DMS53 (cell line): ENCODE measurements around the gene TMPRSS11B.

Experiments used
- DNase-seq: peaks from one replicate; lab custom pipeline; 2025; lab: John Stamatoyannopoulos, UW

Gene TMPRSS11B, protein sequence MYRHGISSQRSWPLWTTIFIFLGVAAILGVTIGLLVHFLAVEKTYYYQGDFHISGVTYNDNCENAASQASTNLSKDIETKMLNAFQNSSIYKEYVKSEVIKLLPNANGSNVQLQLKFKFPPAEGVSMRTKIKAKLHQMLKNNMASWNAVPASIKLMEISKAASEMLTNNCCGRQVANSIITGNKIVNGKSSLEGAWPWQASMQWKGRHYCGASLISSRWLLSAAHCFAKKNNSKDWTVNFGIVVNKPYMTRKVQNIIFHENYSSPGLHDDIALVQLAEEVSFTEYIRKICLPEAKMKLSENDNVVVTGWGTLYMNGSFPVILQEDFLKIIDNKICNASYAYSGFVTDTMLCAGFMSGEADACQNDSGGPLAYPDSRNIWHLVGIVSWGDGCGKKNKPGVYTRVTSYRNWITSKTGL

DNA sequence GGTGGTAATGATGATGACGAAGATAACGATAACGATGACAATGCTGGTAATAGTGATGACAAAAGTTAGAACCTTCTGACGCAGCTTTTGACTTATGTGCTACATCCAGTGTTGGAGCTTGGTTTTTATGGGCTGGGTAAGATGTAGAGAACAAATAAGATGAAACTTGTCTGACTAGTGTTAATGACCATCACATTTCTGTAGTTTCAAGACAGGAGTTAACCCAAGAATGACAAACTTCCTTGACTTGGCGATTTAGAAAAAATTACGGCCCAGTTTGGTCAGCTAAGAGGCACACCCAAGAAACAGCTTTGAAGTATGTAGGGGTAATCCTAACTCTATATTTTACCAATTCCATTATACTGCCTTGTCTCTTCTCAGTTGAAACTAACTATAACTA, at the start of gene TMPRSS11B:
Gene TMPRSS11B, minus strand, starts transcription at position 101 of the 400 bp plus-strand sequence. CDS start 136 bp downstream, outside the sequence.
- DNase-seq = no peak

DNA sequence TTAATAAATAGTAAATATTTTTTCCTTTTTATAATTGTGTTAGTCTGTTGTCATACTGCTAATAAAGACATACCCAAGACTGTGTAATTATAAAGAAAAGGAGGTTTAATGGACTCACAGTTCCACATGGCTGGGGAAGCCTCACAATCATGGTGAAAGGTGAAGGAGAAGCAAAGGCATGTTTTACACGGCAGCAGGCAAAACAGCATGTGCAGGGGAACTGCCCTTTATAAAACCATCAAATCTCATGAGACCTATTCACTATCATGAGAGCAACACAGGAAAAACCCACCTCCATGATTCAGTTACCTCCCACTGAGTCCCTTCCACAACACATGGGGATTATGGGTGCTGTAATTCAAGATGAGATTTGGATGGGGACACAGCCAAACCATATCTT, 45.8 kb upstream of the TMPRSS11B start:
- DNase-seq = no peak

DNA sequence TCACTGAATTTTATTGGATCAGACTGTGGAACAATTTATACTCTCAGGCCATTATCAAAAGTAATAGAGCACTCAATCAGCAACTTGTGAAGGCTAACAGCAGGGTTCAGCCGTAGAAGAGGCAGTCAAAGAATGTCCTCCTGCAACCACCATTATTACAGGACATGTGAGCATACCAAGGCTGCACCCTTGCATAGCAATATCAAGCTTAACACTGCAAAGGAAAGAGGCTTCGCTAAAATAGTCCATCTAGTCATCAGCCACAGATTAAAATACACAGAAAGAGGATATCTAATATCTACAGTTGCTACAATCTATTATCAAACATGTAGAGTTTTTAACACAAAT, 42.9 kb upstream of the TMPRSS11B start:
- DNase-seq = no peak

DNA sequence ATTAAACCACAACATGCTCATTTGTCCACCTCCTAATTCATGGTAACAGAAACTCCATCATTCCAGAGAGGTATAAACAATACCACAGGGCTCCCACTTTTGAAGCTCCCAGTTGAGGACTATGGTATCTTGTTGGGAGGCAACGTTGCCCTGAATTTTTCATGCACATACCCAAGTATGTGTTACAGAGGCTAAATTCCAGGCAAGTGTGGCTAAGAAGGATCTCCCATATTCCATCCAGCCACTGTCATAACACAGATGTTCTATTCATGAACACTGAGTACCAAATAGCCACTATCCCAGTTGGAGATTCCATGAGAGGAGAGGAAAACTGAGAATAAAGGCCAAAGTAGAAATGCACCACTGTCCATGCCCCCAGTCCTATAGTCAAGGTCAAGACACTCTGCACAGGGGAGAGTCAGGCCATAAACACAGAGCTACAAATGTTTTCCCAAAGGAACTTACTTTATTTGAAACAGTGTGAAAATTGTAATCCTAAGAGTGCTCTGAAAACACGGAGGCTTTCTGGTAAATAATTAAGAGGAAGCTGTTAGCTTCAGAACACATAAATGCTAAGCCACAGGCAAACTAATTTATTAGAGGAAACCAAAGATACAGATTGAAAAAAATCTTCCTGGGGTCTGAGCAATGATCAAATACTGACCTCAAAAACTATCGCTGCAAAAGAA, 42.4 kb upstream of the TMPRSS11B start:
- DNase-seq = no peak

DNA sequence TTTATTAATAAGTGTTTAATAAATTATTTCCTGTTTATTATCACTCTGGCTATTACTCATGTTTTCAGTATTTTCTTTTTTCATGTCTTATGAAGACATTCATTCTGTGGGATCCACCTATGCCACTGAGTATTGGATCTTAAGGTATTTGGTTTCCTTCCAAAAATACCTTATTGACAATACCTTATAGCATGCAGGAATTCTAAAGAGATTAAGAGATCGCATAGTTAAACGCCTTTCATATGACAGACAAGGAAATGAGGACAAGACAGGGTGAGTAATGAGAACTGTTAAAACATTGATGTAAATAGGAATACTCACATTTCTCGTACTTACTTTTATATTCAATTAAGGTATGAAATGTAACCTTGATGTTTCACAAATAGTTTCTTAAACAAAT, 38.2 kb upstream of the TMPRSS11B start:
- no peak for DNase-seq

DNA sequence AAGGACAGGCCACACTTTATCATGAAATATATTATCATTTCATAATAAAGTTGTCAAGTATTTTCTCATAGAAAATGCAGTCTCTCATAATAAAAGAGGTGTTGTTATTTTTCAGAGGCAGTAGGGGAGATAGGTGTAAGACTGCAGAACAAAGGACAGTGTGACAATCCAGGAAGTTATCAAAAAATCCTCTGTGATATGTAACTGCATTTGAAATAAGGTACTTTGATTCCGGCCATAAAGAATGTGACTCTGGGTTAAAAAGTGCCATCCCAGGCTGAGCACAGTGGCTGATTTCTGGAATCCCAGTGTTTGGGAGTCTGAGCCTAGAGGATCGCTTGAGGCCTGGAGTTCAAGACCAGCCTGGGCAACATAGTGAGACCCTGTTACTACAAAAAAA, 37.6 kb upstream of the TMPRSS11B start:
- DNase-seq = no peak

DNA sequence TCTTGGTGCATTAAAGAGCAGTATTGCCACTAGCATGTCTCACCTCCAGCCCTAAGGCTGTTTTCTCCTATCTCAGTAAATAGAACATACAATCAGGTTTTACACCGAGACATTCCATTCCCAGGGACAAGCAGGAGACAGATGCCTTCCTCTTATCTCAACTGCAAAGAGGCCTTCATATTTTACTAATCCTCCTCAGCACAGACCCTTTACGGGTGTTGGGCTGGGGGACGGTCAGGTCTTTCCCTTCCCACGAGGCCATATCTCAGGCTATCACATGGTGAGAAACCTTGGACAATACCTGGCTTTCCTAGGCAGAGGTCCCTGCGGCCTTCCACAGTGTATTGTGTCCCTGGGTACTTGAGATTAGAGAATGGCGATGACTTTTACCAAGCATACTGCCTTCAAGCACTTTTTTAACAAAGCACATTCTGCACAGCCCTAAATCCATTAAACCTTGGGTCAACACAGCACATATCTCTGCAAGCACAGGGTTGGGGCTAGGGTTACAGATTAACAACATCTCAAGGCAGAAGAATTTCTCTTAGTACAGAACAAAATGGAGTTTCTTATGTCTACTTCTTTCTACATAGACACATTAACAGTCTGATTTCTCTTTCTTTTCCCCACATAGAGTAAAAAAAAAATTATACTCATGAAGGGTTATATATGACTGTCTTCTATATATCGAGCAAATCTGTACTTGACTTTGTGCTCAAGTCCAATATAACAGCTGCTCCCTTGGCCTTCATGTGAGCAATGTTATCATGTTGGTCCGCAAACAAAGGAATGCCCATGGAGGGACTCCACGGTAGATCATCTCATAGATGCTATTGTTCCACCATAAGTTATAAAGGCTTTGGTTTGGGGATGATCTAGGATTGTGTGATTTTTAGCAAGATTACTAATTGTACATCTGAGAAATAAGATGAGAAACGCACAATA, 36.6 kb upstream of the TMPRSS11B start:
- peak; percentile 53 for DNase-seq

DNA sequence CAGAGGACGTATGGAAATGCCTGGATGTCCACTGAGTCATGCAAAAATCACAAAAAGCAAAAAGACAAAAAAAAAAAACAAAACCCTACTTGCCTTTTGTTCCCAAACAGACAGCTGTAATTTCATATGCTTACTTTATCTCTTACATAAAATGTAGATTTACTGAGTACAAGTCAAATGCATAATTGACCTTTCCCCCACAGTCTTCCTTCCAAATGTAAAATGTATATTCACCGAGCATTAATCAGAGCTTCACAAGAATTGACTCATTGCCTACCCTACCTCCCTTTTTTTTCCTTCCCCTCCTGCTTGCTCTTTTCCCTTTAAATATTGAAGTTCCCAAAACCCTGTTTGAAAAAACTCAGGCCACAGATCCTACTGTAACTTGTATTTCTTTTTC, 32.5 kb upstream of the TMPRSS11B start:
- no peak for DNase-seq

DNA sequence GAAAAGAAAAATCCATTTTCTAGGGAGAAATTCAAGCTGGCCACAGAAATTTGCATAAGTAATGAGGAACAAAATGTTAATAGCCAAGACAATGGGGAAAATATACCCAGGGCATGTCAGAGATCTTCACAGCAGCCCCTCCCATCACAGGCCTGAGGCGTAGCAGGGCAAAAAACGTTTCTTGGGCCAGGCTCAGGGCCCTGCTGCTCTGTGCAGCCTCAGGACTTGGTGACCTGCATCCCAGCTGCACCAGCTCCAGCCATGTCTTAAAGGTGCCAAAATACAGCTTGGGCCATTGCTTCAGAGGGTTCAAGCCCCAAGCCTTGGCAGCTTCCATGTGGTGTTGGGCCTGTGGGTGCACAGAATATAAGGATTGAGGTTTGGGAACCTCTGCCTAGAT, 32.1 kb upstream of the TMPRSS11B start:
- no peak for DNase-seq

DNA sequence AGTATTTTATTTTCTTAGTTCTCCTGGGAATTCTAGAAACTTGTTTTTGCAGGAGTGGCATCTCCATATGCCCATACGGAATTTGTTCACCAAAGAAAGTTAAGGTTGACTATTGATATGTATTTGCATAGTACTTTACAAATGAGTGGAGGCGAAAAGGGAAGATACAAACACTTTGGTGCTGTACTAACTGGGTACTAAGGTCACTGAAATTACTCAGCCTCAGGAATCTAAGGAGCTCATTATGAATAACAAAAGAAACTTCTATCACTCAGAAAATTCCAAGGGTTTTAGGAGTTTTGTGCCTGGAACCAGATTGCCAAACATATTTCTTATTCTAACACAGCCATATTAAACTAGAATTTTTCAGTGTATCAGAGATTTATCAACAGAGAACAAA, 27.4 kb upstream of the TMPRSS11B start:
- DNase-seq = no peak

DNA sequence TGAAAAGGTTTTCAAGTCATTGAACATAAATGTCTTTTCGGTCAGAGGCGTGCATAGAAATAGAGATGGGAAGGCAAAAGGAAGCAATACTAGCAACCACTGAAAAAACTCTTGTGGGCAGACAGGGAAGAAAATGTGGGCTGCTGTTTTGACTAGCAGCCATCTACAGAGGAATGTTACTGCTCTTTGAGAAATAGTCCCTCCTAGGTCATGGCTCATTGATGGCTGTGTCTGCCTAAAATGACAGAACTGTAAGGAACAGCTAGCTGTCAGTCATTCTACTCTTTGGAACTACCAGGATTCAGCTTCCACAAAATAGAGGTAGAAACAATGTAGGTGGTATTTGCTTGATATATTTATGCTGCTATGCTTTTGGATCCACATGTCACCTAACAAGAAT, 26.9 kb upstream of the TMPRSS11B start:
- no peak for DNase-seq

DNA sequence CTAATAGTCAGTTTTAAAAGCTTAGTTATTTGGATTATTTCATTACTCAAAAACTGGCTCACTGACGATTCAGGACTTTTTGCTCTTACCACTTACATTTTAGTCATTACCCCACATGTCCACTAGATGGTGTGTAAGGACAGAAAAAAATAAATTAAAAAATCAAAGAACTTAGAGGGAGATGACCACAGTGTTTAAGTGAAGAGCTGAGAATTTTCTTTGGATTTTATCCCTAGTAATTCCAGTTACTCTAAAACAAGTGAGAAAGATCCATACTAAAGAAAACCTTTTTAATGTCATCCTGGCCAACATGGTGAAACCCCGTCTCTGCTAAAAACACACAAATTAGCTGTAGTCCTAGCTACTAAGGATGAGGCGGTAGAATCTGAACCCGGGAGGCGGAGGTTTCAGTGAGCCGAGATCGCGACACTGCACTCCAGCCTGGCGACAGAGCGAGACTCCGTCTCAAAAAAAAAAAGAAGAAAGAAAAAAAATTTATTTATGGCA, 26.4 kb upstream of the TMPRSS11B start:
- peak; percentile 57 for DNase-seq

DNA sequence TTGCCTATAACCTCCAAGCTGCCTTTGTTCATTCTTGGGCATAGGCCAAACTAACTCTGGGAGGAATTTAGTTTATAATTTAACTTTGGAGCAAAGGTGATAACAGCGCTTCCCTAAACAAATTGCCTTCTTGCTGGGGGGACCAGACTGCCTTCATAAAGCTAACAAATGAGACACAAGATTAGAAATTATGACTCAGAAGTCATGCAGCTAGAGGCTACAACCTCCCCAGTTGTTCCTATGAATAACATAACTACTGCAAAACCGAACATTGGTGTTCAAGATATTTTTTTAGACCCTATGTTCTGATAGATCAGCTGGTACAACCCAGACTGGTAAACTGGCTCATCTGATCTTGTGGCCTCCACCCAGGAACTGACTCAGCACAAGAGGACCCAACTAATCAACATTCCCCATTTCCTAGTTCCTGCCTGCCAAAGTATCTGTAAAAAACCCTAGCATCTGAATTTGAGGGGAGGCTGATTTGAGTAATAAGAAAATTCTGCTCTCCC, 22.0 kb upstream of the TMPRSS11B start:
- no peak for DNase-seq

DNA sequence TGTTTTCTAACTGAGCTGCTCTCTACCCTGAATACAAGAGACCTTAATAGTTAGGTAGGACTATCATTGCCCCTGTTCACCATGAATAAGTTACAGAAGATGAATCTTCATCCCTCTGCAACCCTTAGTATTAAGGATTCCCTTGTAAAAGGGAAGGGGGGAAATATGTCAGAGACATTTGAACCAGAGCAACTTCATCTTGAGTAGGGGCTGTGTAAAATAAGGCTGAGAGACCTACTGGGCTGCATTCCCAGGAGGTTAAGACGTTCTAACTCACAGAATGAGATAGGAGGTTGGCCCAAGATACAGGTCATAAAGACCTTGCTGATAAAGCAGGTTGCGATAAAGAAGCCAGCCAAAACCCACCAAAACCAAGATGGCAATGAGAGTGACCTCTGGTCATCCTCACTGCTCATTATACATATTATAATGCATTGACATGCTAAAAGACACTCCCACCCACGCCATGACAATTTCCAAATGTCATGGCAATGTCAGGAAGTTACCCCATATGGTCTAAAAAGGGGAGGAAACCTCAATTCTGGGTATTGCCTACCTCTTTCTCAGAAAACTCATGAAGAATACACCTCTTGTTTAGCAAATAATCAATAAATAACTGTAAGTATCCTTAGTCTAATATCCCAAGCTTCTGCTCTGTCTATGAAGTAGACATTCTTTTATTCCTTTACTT, 19.5 kb upstream of the TMPRSS11B start:
- no peak for DNase-seq

DNA sequence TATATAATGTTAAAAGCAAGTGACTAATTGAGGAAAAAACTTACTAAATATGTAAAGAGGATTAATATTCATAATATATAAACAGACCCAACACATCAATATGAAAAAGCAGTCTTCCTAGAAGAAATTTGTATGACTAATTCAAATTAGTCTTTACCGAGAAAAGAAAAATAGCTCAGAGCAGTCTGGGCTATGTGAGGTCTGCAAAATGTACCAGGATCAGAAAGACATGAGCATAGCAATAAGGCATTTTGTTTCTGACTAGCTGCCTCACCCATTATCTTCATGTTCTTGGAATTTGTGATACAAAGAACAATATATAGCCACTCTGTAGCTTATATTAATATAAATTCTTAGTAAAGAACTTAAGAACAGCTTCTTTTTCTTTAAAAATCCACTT, 13.7 kb upstream of the TMPRSS11B start:
- DNase-seq = no peak

DNA sequence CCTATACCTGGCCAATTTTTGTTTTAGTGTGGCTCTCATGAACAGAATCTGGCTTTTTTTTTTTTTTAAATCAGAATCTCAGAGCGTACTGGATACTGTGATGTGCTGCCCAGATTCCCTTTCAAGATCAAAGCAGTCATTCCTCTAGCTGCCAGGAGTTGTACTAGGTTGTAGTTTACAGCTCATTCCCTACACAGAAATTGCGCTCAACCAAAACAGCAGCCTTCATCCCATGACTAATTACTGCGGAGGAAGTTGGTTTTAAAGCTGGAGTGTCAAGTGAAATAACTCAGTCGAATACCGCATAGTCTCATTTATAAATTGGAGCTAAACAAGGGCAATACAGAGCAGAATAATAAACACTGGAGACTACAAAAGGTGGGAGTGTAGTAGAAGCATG, 12.2 kb upstream of the TMPRSS11B start:
- no peak for DNase-seq

DNA sequence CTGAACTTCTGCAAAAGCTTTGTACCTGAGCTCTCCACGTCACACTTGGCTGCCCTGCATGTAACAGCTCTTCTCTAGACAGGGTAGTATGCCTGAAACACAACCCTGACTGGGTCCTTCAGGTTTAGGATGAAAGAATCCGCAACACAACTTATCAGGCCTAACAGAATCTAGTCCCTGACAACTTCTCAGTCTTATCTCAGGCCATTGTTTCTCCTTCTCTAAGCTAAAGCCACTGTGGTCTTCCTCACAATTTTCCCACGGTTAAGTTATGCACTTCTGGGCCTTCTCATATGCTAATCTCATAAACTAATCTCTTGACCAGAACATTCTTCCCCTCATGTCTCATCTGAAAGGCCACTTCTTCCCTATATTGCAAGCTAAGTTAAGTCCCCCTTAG, 10.8 kb upstream of the TMPRSS11B start:
- no peak for DNase-seq

DNA sequence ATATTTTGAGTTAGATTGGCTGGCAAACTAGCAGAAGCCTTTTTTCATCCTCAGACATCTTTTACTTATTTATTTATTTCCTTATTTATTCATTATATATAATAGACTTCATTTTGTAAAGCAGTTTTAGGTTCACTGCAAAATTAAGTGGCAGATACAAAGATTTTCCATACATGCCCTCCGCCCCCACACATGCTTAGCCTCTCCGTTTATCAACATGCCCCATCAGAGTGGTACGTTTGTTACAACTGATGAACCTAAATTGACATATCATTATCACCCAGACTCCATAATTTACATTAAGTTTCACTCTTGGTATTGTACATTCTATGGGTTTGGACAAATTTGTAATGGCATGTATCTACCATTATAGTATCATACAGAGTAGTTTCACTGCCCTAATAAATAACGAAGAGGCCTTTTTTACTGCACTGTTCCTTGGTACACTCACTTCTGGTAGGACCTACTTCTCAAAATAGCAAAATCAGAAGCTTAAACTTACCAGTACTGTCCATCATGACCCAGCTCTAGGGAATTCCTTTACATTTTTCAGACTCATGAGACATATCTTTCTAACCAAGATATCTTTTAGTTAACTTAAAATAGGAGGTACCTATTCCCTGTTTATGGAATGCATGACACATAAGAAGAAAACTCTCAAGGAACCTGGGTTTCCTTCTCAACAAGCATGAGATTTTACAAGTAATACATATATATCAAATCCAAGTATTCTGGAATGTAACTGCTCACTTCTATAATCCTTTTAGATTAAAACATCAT, 4.8 kb upstream of the TMPRSS11B start:
- no peak for DNase-seq

DNA sequence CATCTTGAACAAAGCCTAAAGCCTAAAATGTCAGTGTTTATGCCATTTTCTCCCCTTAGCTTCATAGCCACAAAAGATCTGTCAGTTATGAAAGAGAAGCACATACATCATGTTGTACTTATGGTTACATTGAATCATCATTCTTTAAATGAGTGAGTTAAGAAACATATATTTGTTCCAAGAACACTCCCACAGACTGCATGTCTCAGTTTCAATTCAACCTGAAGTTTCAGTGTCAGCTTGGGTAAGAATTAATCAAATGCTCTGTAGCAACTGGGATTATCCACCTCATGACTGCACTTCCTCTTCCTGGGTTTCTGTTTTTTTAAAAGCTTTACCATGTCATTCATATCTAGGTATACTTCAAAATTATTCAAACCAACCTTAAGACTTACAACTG, 3.9 kb upstream of the TMPRSS11B start:
- DNase-seq = no peak

DNA sequence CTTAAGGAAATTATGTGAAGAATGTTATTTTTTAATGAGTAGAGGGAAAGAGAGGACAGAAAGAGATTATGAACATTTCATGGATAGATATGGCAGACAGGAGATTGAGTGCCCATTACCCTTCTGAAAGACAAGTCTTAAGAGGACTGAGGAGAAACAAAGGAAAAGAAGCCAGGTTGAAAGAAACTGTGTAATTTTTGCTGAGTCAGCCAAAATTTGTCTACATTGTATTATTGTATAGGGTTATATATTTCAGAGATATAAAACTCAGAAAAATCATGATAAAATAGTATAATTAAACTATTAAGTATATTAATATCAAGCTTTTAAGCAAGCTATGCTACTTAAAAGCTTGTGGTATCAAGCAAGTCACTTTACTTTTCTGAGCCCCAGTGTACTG, 4.9 kb downstream of the TMPRSS11B start:
- no peak for DNase-seq

DNA sequence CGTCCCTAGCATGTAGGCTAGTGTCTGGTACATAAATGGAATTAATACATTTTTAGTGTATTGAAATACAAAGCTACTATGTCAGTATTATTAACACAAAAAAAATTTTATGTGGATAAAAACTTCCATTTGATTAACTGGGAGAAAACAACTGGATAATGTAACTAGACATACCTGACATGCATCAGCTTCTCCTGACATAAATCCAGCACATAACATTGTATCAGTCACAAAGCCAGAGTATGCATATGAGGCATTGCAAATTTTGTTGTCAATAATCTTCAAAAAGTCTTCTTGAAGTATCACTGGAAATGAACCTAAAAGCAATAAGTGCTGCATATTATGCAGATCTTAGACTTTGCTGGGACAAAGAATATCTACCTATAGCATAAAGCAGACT, 16.9 kb downstream of the TMPRSS11B start:
- no peak for DNase-seq
